ENCODE data around the gene CDNF. TPM values are rescaled to one million over a fixed set of nuclear protein-coding genes. Genes with fewer than 3 reads are reported as not detected.

CDNF gene
- polyA plus RNA-seq, 1 of the 3 experiments (the other 2 are of a cell fraction), result 1.2 TPM

- no peak for TF ChIP-seq CHD2 (IDR thresholded peaks at IDR 0.05; ENCODE audit: low read length, partially characterized antibody)
Observed at GRCh38 chr10:14806318-14806717, 31.5 kb downstream of the CDNF start (continued).

GRCh38 chr10:14803827-14804226 is 34.0 kb downstream of the CDNF start:
- CTCF ChIA-PET, result no interaction called here
- H3K4me2 ChIP-seq, result no peak overlapping the region
- no peaks in the 10 kb centered on the region for H3K9me3 ChIP-seq
- no peaks in the 10 kb centered on the region; the same call in 1 of the 2 replicates for H3K27me3 ChIP-seq (ENCODE audit: insufficient read depth)
- POLR2A ChIA-PET, result no interaction called here
- DNase-seq, result no peak
- H2AFZ ChIP-seq (ENCODE audit: low read depth), result no peak overlapping the region
- no peak overlapping the region for H3K4me3 ChIP-seq (ENCODE audit: low read depth in 2 of 2, low read length in 1 of 2)
- H4K20me1 ChIP-seq (ENCODE audit: insufficient read depth), result no peaks in the 10 kb centered on the region
- 64% methylated on average over 1 of the region's 1 CpG for WGBS (ENCODE audit: low lambda C conversion rate)
- TF ChIP-seq FOXJ3 (CRISPR knock-in tag; IDR thresholded peaks at IDR 0.05) (no peak), MAX (IDR thresholded peaks at IDR 0.05; ENCODE audit: low read depth) (no peak), NRF1 (IDR thresholded peaks at IDR 0.05; ENCODE audit: low read depth, low read length) (no peak), RFX5 (IDR thresholded peaks at IDR 0.05; ENCODE audit: low read length) (no peak), MXI1 (IDR thresholded peaks at IDR 0.05; ENCODE audit: low read depth, low read length) (no peak), TCF12 (IDR thresholded peaks at IDR 0.05) (no peak), YY1 (IDR thresholded peaks at IDR 0.05; ENCODE audit: low read depth) (no peak), RAD21 (IDR thresholded peaks at IDR 0.05; ENCODE audit: low read length) (no peak), RXRA (IDR thresholded peaks at IDR 0.05; ENCODE audit: borderline replicate concordance, low read depth) (no peak), NFIC (IDR thresholded peaks at IDR 0.05; ENCODE audit: borderline replicate concordance) (no peak), USF2 (IDR thresholded peaks at IDR 0.05; ENCODE audit: borderline replicate concordance, low read depth, low read length) (no peak), ZBTB33 (IDR thresholded peaks at IDR 0.05; ENCODE audit: borderline replicate concordance, low read depth) (no peak), EP300 (IDR thresholded peaks at IDR 0.05; ENCODE audit: borderline replicate concordance in 1 of 2, low read depth in 1 of 2, low read length in 1 of 2) (no peak), GABPA (IDR thresholded peaks at IDR 0.05; ENCODE audit: low read depth) (no peak), FOXM1 (IDR thresholded peaks at IDR 0.05; ENCODE audit: low read depth) (no peak), EZH2phosphoT487 (IDR thresholded peaks at IDR 0.05; ENCODE audit: borderline replicate concordance, low read depth) (no peak), CHD2 (IDR thresholded peaks at IDR 0.05; ENCODE audit: low read length, partially characterized antibody) (no peak), JUND (IDR thresholded peaks at IDR 0.05) (no peak)
- H3K9me2 ChIP-seq, result no peaks in the 10 kb centered on the region
- H3K79me2 ChIP-seq (ENCODE audit: insufficient read depth), result no peaks in the 10 kb centered on the region
- no peak overlapping the region for H3K27ac ChIP-seq (ENCODE audit: low read depth in 2 of 2, low read length in 1 of 2)
- no peaks in the 10 kb centered on the region; a peak in 1 of 4 replicates for H3K4me1 ChIP-seq (ENCODE audit: control insufficient read depth in 1 of 2, insufficient read depth in 2 of 2, low read depth in 1 of 2, low read length in 1 of 2)
- no peaks in the 10 kb centered on the region for H3F3A ChIP-seq (replicated peaks; ENCODE audit: insufficient read depth)
- H3K36me3 ChIP-seq (replicated peaks in 1 of 2; ENCODE audit: control insufficient read depth in 1 of 2, insufficient read depth in 2 of 2, low read length in 1 of 2), result no peaks in the 10 kb centered on the region
- H3K9ac ChIP-seq, result no peak overlapping the region
